Astrocyte (in vitro differentiated cells and primary cell): ENCODE results near the gene DCBLD2. TPM values are rescaled to one million over a fixed set of nuclear protein-coding genes. Genes with fewer than 3 reads are reported as not detected.

ENCODE experiments used
- DNase-seq: peaks from one replicate; pipeline ENCODE4 v3.0.0-alpha.2; 2010; ENCODE audit warnings: low read depth
- FAIRE-seq: peaks from 2 replicates; lab custom pipeline; 2011; peaks lifted over from hg19 to GRCh38; lab: Jason Lieb, UNC
- H2AFZ ChIP-seq: 2 replicates; pipeline ENCODE4 v1.6.0; 2012; ENCODE audit warnings: low read depth, low read length, inconsistent platforms
- H3K27ac ChIP-seq: 2 replicates; pipeline ENCODE4 v1.5.1; 2011; ENCODE audit warnings: low read depth, low read length, inconsistent platforms
- H3K27me3 ChIP-seq: 2 replicates; pipeline ENCODE4 v1.6.0; 2011; ENCODE audit warnings: low read length, inconsistent platforms; ENCODE audit not compliant: insufficient read depth
- H3K36me3 ChIP-seq: 2 replicates; pipeline ENCODE4 v1.5.1; 2011; ENCODE audit warnings: low read length, inconsistent platforms; ENCODE audit not compliant: insufficient read depth
- H3K4me1 ChIP-seq: 2 replicates; pipeline ENCODE4 v1.5.1; 2011; ENCODE audit warnings: low read length, inconsistent platforms; ENCODE audit not compliant: insufficient read depth
- H3K4me2 ChIP-seq: 2 replicates; pipeline ENCODE4 v1.6.0; 2012; ENCODE audit warnings: low read length, inconsistent platforms
- H3K4me3 ChIP-seq: 2 replicates; pipeline ENCODE4 v1.5.1; 2011; ENCODE audit warnings: low read depth, mild to moderate bottlenecking, low read length, inconsistent platforms; ENCODE audit not compliant: insufficient read depth
- H3K79me2 ChIP-seq: 2 replicates; pipeline ENCODE4 v1.6.0; 2012; ENCODE audit warnings: mild to moderate bottlenecking, low read length, inconsistent platforms; ENCODE audit not compliant: insufficient read depth
- H3K9ac ChIP-seq: 2 replicates; pipeline ENCODE4 v1.6.0; 2012; ENCODE audit warnings: mild to moderate bottlenecking, low read length, inconsistent platforms
- H3K9me3 ChIP-seq: 2 replicates; pipeline ENCODE4 v1.5.1; 2012; ENCODE audit warnings: low read depth, mild to moderate bottlenecking, low read length, inconsistent platforms; ENCODE audit not compliant: insufficient read depth
- H4K20me1 ChIP-seq: 2 replicates; pipeline ENCODE4 v1.6.0; 2012; ENCODE audit warnings: low read length, inconsistent platforms; ENCODE audit not compliant: insufficient read depth
- H3K27ac Mint-ChIP-seq: one replicate; pipeline ENCODE4 v1.8.0; 2021; ENCODE audit warnings: mild to moderate bottlenecking, mixed read lengths; ENCODE audit not compliant: unreplicated experiment
- H3K27me3 Mint-ChIP-seq: one replicate; pipeline ENCODE4 v1.8.0; 2021; ENCODE audit warnings: low read depth, mixed read lengths; ENCODE audit not compliant: unreplicated experiment
- H3K36me3 Mint-ChIP-seq: one replicate; pipeline ENCODE4 v1.8.0; 2021; ENCODE audit warnings: low read depth, mixed read lengths; ENCODE audit not compliant: unreplicated experiment
- H3K4me1 Mint-ChIP-seq: one replicate; pipeline ENCODE4 v1.8.0; 2021; ENCODE audit warnings: low read depth, mixed read lengths; ENCODE audit not compliant: unreplicated experiment
- H3K4me3 Mint-ChIP-seq: one replicate; pipeline ENCODE4 v1.8.0; 2021; ENCODE audit warnings: mild to moderate bottlenecking, moderate library complexity, mixed read lengths; ENCODE audit not compliant: unreplicated experiment
- H3K9me3 Mint-ChIP-seq: one replicate; pipeline ENCODE4 v1.8.0; 2021; ENCODE audit warnings: mild to moderate bottlenecking, mixed read lengths; ENCODE audit not compliant: unreplicated experiment
- CTCF ChIP-seq: IDR thresholded peaks from 2 replicates; pipeline ENCODE4 v1.5.1; 2011; ENCODE audit warnings: low read depth, mild to moderate bottlenecking, inconsistent platforms, low read length, moderate library complexity; ENCODE audit not compliant: insufficient read depth
- EZH2 ChIP-seq: IDR thresholded peaks from 2 replicates; pipeline ENCODE4 v1.6.1; 2012; ENCODE audit warnings: mild to moderate bottlenecking, low read length, inconsistent platforms; ENCODE audit not compliant: insufficient read depth
- total RNA-seq: library from RNA; stranded (reverse); gene quantifications from 2 replicates; pipeline ENCODE4 v1.2.1, GENCODE V29; 2021

DCBLD2 gene
- total RNA-seq, 1 donor from 2014 or later, result 243 TPM

DNA sequence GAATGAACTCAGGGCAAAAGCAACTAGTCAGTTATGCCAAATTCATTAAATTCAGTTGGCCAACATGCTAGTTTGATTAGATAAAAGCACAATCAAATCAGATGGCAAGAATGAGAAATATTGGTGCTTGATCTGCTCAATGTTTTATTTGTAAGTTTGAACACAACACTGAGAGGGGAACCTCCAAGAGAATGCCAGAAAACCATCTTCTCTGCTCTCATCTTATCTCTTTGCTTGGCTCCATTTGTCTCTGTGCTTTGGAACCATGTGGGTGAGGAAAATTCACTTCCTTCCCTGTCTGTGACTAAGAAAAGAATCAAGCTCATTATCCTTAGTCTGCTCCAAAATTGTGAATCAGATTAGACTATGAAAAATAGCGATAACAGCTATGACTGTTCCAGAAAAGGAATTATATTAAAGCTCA, 43.6 kb upstream of the DCBLD2 start:
- Histone ChIP-seq H3K9me3 (no peaks in the 10 kb centered on the region), H3K36me3 (no peaks in the 10 kb centered on the region), H3K4me1 (no peaks in the 10 kb centered on the region), H3K27ac (no peak overlapping the region), H3K79me2 (no peaks in the 10 kb centered on the region), H4K20me1 (no peaks in the 10 kb centered on the region), H3K9ac (no peak overlapping the region), H3K4me2 (peak overlapping the region; percentile 32), H3K4me3 (no peak overlapping the region), H3K27me3 (no peaks in the 10 kb centered on the region), H2AFZ (peak overlapping the region; percentile 36)
- no peak overlapping the region for H3K4me3 Mint-ChIP-seq
- H3K36me3 Mint-ChIP-seq, result no peaks in the 10 kb centered on the region
- H3K27ac Mint-ChIP-seq, result no peak overlapping the region
- peaks cover 5% of the 10 kb centered on the region for H3K9me3 Mint-ChIP-seq
- H3K4me1 Mint-ChIP-seq, result no peaks in the 10 kb centered on the region
- TF ChIP-seq EZH2, result no peak
- TF ChIP-seq CTCF, result no peak
- DNase-seq (peak; percentile 91), FAIRE-seq (peak; percentile 64)
- H3K27me3 Mint-ChIP-seq, result no peaks in the 10 kb centered on the region

GRCh38 chr3:98930413-98930812, 28.9 kb upstream of the DCBLD2 start:
- TF ChIP-seq CTCF, result no peak
- no peak for TF ChIP-seq EZH2
- no peaks in the 10 kb centered on the region for H3K79me2 ChIP-seq
- no peaks in the 10 kb centered on the region for H3K27me3 Mint-ChIP-seq
- no peak overlapping the region for H3K9ac ChIP-seq
- no peaks in the 10 kb centered on the region for H4K20me1 ChIP-seq
- no peaks in the 10 kb centered on the region for H3K27me3 ChIP-seq
- FAIRE-seq (no peak), DNase-seq (no peak)
- no peak overlapping the region for H3K4me3 ChIP-seq
- no peaks in the 10 kb centered on the region for H3K4me1 ChIP-seq
- H3K36me3 Mint-ChIP-seq, result peaks cover 2% of the 10 kb centered on the region
- no peaks in the 10 kb centered on the region for H3K36me3 ChIP-seq
- H3K4me1 Mint-ChIP-seq, result no peaks in the 10 kb centered on the region
- H3K9me3 ChIP-seq, result peaks cover 5% of the 10 kb centered on the region
- H3K27ac ChIP-seq, result no peak overlapping the region
- H3K27ac Mint-ChIP-seq, result no peak overlapping the region
- H3K4me3 Mint-ChIP-seq, result no peak overlapping the region
- H3K9me3 Mint-ChIP-seq, result peaks cover 16% of the 10 kb centered on the region
- no peak overlapping the region for H2AFZ ChIP-seq
- H3K4me2 ChIP-seq, result no peak overlapping the region

- TF ChIP-seq CTCF, result no peak
- TF ChIP-seq EZH2, result no peak
- H3K36me3 Mint-ChIP-seq, result no peaks in the 10 kb centered on the region
- H3K79me2 ChIP-seq, result no peaks in the 10 kb centered on the region
These were observed 20.5 kb upstream of the DCBLD2 start for GRCh38 chr3:98921957-98922356.

More at GRCh38 chr3:98921957-98922356, 20.5 kb upstream of the DCBLD2 start:
- H3K27me3 Mint-ChIP-seq, result no peaks in the 10 kb centered on the region
- H3K4me1 Mint-ChIP-seq, result peaks cover 41% of the 10 kb centered on the region
- no peaks in the 10 kb centered on the region for H3K9me3 Mint-ChIP-seq
- H3K27ac ChIP-seq, result peak overlapping the region; percentile 34
- DNase-seq, result peak; percentile 45
- no peak overlapping the region for H3K4me3 Mint-ChIP-seq
- H3K27me3 ChIP-seq, result no peaks in the 10 kb centered on the region
- no peak overlapping the region for H3K4me3 ChIP-seq
- FAIRE-seq, result peak; percentile 47
- H3K4me2 ChIP-seq, result no peak overlapping the region
- no peaks in the 10 kb centered on the region for H3K36me3 ChIP-seq
- H2AFZ ChIP-seq, result no peak overlapping the region
- no peak overlapping the region for H3K27ac Mint-ChIP-seq
- no peaks in the 10 kb centered on the region for H3K9me3 ChIP-seq
- H3K9ac ChIP-seq, result no peak overlapping the region
- H4K20me1 ChIP-seq, result no peaks in the 10 kb centered on the region
- peaks cover 27% of the 10 kb centered on the region for H3K4me1 ChIP-seq
